HEK293 (cell line): ENCODE results near the gene NCOA3.

Experiments
- CTCF ChIA-PET: fragments of 350-600 bp; formaldehyde crosslinking; extraction: SDS; loops from one replicate; lab custom pipeline; 2021; ENCODE audit warnings: antibody characterized with exemption; lab: Yijun Ruan, JAX
- POLR2A ChIA-PET: fragments of 300-600 bp; formaldehyde crosslinking; extraction: SDS; loops from one replicate; lab custom pipeline; 2020; ENCODE audit warnings: antibody characterized with exemption, inconsistent platforms; lab: Yijun Ruan, JAX
- H3K27ac ChIP-seq: fragments of 200-500 bp; sonication (Bioruptor generic); 2 replicates; pipeline ENCODE4 v1.5.1; 2014; ENCODE audit warnings: low read depth, low read length, control low read depth, inconsistent platforms; ENCODE audit errors: extremely low read depth
- H3K36me3 ChIP-seq, 2 experiments: fragments of 200-500 bp in 1 of 2; sonication (Bioruptor generic) in 1 of 2; 1 replicate in 1 of 2; 2 replicates in 1 of 2; pipeline ENCODE4 v1.5.1; 2014 to 2017; ENCODE audit warnings: inconsistent platforms in 2 of 2, low read length in 2 of 2; ENCODE audit not compliant: control insufficient read depth in 2 of 2, insufficient read depth in 1 of 2
- H3K4me1 ChIP-seq: fragments of 200-500 bp; sonication (Bioruptor generic); 2 replicates; pipeline ENCODE4 v1.5.1; 2014; ENCODE audit warnings: mild to moderate bottlenecking, low read length, inconsistent platforms; ENCODE audit not compliant: control insufficient read depth, insufficient read depth
- H3K4me3 ChIP-seq: 2 replicates; pipeline ENCODE4 v1.5.1; 2011; ENCODE audit warnings: low read depth, mild to moderate bottlenecking, control low read depth, low read length, moderate library complexity
- H3K9me3 ChIP-seq: fragments of 200-500 bp; sonication (Bioruptor generic); 2 replicates; pipeline ENCODE4 v1.5.1; 2014; ENCODE audit warnings: low read depth, low read length, inconsistent platforms; ENCODE audit not compliant: control insufficient read depth, insufficient read depth
- HOXC10 ChIP-seq: sonication (generic); formaldehyde crosslinking; IDR thresholded peaks from 2 replicates; pipeline ENCODE4 v1.8.1; 2023; ENCODE audit warnings: mild to moderate bottlenecking, missing genetic modification reagents
- REPIN1 ChIP-seq: fragments of 450-650 bp; formaldehyde crosslinking; IDR thresholded peaks from 2 replicates; pipeline ENCODE4 v1.5.1; 2017; ENCODE audit warnings: missing biosample characterization, missing genetic modification characterization, low read depth
- ZNF175 ChIP-seq: fragments of 450-650 bp; formaldehyde crosslinking; IDR thresholded peaks from 2 replicates; pipeline ENCODE4 v1.5.1; 2016; ENCODE audit warnings: missing biosample characterization, missing genetic modification characterization
- ZNF366 ChIP-seq: fragments of 450-650 bp; formaldehyde crosslinking; conservative IDR thresholded peaks from 2 replicates; pipeline ENCODE4 v1.5.1; 2016; ENCODE audit warnings: missing biosample characterization, missing genetic modification characterization
- ZNF416 ChIP-seq: fragments of 450-650 bp; formaldehyde crosslinking; IDR thresholded peaks from 2 replicates; pipeline ENCODE4 v1.5.1; 2016; ENCODE audit warnings: missing biosample characterization, missing genetic modification characterization
- ZNF501 ChIP-seq: fragments of 450-650 bp; formaldehyde crosslinking; IDR thresholded peaks from 2 replicates; pipeline ENCODE4 v1.5.1; 2016; ENCODE audit warnings: missing biosample characterization, missing genetic modification characterization
- ZNF623 ChIP-seq: fragments of 450-650 bp; formaldehyde crosslinking; IDR thresholded peaks from 2 replicates; pipeline ENCODE4 v1.5.1; 2016; ENCODE audit warnings: missing biosample characterization, missing genetic modification characterization
- ZNF837 ChIP-seq: fragments of 450-650 bp; formaldehyde crosslinking; IDR thresholded peaks from 2 replicates; pipeline ENCODE4 v1.5.1; 2016; ENCODE audit warnings: missing biosample characterization, missing genetic modification characterization
- ZSCAN4 ChIP-seq: fragments of 450-650 bp; formaldehyde crosslinking; IDR thresholded peaks from 2 replicates; pipeline ENCODE4 v1.5.1; 2017; ENCODE audit warnings: missing biosample characterization, missing genetic modification characterization
- TF ChIP-seq, protein P1 (sequence below): fragments of 450-650 bp; formaldehyde crosslinking; IDR thresholded peaks from 2 replicates; pipeline ENCODE4 v1.5.1; 2016; ENCODE audit warnings: missing biosample characterization, missing genetic modification characterization, borderline replicate concordance
- TF ChIP-seq, protein P2 (sequence below): fragments of 450-650 bp; formaldehyde crosslinking; IDR thresholded peaks from 2 replicates; pipeline ENCODE4 v1.5.1; 2016; ENCODE audit warnings: missing biosample characterization, missing genetic modification characterization
- TF ChIP-seq, protein P3 (sequence below): fragments of 450-650 bp; formaldehyde crosslinking; optimal IDR thresholded peaks from 2 replicates; pipeline ENCODE3; 2016; ENCODE audit warnings: missing biosample characterization, mild to moderate bottlenecking, missing genetic modification characterization

The NCOA3 gene

DNA sequence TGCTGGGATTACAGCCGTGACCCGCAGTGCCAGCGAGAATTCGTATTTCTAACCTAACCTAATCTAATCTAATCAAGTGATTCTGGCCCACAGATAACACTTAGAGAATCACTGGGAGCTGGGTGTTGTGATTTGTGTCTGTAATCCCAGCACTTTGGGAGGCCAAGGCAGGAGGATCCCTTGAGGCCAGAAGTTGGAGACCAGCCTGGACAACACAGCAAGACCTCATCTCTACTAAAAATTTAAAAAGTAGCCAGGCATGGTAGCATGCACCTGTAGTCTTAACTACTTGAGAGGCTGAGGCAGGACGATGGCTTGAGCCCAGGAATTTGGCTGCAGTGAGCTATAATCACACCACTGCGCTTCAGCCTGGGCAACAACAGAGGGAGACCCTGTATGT lies 21.4 kb upstream of the NCOA3 start:
- Histone ChIP-seq H3K27ac (no peak overlapping the region), H3K9me3 (no peaks in the 10 kb centered on the region), H3K36me3 (no peaks in the 10 kb centered on the region), H3K4me3 (no peak overlapping the region)
- ChIA-PET POLR2A (interaction anchor here (1.0 kb wide), 1 partner anchor 21 kb away, joined by 3 read pairs; the partner anchor contains the start of gene NCOA3), CTCF (interaction anchor here (0.6 kb wide), 1 partner anchor 135 kb away, joined by 3 read pairs; no protein-coding TSS in a partner anchor)
- no peak for TF ChIP-seq ZNF623
- no peak for TF ChIP-seq HOXC10 (CRISPR knock-in tag)
- TF ChIP-seq ZNF175 (tag by site-specific recombination), result no peak
- TF ChIP-seq, protein P1, sequence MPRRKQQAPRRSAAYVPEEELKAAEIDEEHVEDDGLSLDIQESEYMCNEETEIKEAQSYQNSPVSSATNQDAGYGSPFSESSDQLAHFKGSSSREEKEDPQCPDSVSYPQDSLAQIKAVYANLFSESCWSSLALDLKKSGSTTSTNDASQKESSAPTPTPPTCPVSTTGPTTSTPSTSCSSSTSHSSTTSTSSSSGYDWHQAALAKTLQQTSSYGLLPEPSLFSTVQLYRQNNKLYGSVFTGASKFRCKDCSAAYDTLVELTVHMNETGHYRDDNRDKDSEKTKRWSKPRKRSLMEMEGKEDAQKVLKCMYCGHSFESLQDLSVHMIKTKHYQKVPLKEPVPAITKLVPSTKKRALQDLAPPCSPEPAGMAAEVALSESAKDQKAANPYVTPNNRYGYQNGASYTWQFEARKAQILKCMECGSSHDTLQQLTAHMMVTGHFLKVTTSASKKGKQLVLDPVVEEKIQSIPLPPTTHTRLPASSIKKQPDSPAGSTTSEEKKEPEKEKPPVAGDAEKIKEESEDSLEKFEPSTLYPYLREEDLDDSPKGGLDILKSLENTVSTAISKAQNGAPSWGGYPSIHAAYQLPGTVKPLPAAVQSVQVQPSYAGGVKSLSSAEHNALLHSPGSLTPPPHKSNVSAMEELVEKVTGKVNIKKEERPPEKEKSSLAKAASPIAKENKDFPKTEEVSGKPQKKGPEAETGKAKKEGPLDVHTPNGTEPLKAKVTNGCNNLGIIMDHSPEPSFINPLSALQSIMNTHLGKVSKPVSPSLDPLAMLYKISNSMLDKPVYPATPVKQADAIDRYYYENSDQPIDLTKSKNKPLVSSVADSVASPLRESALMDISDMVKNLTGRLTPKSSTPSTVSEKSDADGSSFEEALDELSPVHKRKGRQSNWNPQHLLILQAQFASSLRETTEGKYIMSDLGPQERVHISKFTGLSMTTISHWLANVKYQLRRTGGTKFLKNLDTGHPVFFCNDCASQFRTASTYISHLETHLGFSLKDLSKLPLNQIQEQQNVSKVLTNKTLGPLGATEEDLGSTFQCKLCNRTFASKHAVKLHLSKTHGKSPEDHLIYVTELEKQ (tag by site-specific recombination), result no peak
- TF ChIP-seq, protein P2, sequence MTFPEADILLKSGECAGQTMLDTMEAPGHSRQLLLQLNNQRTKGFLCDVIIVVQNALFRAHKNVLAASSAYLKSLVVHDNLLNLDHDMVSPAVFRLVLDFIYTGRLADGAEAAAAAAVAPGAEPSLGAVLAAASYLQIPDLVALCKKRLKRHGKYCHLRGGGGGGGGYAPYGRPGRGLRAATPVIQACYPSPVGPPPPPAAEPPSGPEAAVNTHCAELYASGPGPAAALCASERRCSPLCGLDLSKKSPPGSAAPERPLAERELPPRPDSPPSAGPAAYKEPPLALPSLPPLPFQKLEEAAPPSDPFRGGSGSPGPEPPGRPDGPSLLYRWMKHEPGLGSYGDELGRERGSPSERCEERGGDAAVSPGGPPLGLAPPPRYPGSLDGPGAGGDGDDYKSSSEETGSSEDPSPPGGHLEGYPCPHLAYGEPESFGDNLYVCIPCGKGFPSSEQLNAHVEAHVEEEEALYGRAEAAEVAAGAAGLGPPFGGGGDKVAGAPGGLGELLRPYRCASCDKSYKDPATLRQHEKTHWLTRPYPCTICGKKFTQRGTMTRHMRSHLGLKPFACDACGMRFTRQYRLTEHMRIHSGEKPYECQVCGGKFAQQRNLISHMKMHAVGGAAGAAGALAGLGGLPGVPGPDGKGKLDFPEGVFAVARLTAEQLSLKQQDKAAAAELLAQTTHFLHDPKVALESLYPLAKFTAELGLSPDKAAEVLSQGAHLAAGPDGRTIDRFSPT (tag by site-specific recombination), result no peak
- TF ChIP-seq REPIN1 (tag by site-specific recombination), result no peak
- no peak for TF ChIP-seq ZNF501 (tag by site-specific recombination)
- TF ChIP-seq ZNF837, result no peak
- TF ChIP-seq ZSCAN4 (tag by site-specific recombination), result no peak
- TF ChIP-seq, protein P3, sequence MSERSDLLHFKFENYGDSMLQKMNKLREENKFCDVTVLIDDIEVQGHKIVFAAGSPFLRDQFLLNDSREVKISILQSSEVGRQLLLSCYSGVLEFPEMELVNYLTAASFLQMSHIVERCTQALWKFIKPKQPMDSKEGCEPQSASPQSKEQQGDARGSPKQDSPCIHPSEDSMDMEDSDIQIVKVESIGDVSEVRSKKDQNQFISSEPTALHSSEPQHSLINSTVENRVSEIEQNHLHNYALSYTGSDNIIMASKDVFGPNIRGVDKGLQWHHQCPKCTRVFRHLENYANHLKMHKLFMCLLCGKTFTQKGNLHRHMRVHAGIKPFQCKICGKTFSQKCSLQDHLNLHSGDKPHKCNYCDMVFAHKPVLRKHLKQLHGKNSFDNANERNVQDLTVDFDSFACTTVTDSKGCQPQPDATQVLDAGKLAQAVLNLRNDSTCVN (tag by site-specific recombination), result no peak
- TF ChIP-seq, all 188 proteins: peak for 0
- H3K4me1 ChIP-seq, result no peaks in the 10 kb centered on the region

DNA sequence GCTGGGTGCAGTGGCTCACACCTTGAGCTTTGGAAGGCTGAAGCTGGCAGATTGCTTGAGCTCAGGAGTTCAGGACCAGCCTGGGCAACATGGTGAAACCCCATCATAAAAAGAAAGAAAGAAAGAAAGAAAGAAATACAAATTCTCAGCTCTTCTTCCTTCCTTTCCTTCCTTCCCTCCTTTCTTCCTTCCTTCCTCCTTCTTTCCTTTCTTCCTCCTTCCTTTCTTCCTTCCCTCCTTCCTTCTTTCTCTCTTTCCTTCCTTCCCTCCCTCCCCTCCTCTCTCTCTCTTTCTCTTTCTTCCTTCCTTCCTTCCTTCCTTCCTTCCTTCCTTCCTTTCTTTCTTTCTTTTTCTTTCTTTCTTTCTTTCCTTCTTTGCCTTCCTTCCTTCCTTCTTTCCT lies 21.0 kb upstream of the NCOA3 start:
- peak; percentile 95 for TF ChIP-seq ZNF366 (tag by site-specific recombination)
- no peak for TF ChIP-seq ZNF416
- H3K27ac ChIP-seq, result no peak overlapping the region
- ChIA-PET CTCF (interaction anchor here (0.6 kb wide), 1 partner anchor 135 kb away, joined by 3 read pairs; no protein-coding TSS in a partner anchor), POLR2A (interaction anchor here (1.0 kb wide), 1 partner anchor 21 kb away, joined by 3 read pairs; the partner anchor contains the start of gene NCOA3)
- H3K9me3 ChIP-seq, result no peaks in the 10 kb centered on the region
- H3K36me3 ChIP-seq, result no peaks in the 10 kb centered on the region
- H3K4me1 ChIP-seq, result no peaks in the 10 kb centered on the region
- no peak overlapping the region for H3K4me3 ChIP-seq
